Activated CD4-positive, alpha-beta T cell treated with anti-CD3 and anti-CD28 coated beads for 4 hours (primary cell): ENCODE data around the gene FAM107B.
A peak's percentile ranks its signal among the peaks of the same experiment; 100 is the strongest.

Experiments
- DNase-seq, 2 donors: peaks; one replicate each; pipeline ENCODE4 v3.0.0-alpha.2; 2020

FAM107B gene

DNA sequence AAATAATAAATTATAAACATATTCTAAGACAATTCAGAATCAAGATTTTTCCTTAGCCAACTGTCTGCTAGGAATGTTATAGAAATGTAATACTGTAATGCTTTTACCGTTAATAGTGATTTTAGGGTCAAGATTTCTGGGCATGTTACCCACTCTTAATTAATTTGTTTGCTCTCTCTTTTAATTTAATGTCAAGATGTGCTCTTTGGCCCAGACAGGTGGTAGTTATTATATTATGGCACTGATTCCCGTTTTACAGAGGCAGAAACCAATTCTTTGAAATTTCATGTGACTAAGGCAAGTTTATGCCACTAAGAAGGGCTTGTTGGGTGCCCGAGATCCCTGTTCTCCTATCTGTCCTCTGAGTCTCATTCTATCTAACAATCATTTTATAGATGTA, 959 bp upstream of the FAM107B start:
- no peak for DNase-seq

DNA sequence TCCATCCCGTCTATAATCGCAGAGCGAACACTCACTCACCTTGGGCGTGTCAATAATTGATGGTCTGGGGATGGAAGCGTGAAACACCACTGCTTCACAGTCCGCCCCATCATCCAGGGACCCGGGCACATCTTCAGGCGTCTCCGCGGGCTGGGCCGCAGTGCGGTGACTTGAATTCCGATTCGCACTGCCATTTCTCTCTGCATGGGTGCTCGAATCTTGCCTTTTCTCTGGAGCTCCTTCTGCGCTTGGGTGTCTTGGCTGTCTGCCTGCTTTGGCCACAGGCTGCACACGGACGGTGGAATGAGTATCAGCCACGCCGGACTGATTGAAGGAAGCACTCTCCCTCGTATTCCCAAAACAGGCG, 500 bp downstream of the FAM107B start:
- DNase-seq: no peak

DNA sequence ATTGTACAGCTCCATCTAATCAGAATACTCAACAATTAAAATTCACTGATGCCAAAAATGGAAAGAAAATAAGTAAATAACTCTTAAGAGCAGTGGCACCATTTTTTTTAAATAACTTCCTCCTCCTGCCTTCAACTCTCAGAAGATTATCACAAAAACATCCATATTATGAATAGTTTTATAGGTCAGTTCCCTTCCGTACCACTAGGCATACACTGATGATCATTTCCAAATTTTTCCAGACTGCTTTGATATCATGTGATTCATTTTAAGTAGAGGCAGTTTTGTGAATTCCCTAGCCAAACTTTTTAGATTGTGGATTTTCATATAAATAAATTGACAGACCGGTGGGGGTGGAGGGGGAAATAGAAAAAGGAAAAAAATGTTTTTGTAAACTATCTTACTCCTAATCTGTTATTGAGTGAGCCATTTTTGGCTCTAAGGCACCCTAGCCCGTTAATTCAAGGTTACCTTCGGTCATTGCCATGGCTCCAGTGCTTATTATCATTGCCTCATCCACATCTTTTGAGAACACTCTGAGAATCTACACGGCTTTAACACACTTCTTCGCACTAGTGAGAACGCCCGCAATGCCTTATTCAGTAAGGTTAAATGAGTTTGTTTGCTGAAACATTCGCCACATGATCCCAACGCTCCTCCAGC, 1.0 kb downstream of the FAM107B start:
- DNase-seq: no peak

- no peak for DNase-seq
These were observed 2.3 kb downstream of the FAM107B start for GRCh38 chr10:14772399-14772798.

DNA sequence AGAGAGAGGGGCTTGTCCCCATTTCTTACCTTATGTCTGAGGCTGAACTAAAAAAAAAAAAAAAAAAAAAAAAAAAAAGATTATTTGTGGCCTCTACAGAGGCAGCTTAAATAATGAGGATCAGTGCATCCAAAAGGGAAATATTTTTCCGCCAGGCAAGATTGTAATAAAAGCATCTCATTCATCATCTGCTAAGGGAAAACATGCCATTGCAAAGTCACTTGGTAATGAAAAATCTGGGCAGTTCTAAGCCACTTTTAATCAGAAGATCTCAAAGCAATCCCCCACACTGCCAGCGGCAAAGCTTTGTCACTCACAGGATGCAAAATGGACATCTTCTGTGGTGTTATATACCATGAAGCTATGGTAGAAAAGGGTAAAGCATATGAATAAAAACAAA, 3.8 kb downstream of the FAM107B start:
- no peak for DNase-seq

GRCh38 chr10:14761372-14761771, 13.3 kb downstream of the FAM107B start:
- no peak for DNase-seq

- DNase-seq: peak; percentile 7 to 25
These were observed 15.6 kb downstream of the FAM107B start for GRCh38 chr10:14758994-14759664.

DNA sequence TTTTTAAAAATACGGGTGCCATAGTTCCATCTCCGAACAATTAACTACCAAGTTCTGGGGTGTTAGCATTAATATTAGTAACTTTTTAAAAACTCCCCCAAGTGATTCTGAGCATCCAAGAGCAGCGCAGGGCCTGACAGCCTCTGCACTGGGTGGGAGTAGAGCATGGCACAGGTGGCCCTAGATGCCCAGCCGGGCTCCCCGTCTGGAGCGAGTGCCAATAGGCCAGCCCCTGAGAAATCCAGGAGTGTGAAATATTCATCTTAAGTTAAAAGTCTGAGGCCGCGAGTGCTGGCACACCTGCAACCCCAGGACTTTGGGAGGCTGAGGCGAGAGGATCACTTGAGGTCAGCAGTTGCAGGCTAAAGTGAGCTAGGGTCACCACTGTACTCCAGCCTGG, 16.2 kb downstream of the FAM107B start:
- DNase-seq: no peak

- DNase-seq: no peak
These were observed 16.7 kb downstream of the FAM107B start for GRCh38 chr10:14757986-14758385.

DNA sequence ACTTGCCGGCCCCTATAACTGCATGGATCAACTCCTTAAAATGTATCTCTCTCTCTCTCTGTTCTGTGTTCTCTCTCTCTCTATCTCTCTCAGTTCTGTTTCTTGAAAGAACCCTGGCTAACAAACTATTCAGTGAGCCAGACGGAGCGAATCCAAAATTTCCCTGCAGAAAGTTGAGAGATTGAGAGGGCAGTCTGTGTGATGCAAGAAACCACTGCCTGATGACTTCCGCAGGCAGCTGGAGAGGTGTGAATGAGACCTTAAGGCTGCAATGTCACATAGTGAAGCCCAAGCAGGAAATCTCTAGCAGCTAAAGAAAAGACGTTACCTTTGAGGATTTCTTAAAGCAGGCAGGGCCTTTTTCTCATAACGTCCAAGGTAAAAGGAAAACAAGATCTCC, 17.3 kb downstream of the FAM107B start:
- DNase-seq: no peak

- no peak for DNase-seq
These were observed 21.3 kb downstream of the FAM107B start for GRCh38 chr10:14753441-14753840.

DNA sequence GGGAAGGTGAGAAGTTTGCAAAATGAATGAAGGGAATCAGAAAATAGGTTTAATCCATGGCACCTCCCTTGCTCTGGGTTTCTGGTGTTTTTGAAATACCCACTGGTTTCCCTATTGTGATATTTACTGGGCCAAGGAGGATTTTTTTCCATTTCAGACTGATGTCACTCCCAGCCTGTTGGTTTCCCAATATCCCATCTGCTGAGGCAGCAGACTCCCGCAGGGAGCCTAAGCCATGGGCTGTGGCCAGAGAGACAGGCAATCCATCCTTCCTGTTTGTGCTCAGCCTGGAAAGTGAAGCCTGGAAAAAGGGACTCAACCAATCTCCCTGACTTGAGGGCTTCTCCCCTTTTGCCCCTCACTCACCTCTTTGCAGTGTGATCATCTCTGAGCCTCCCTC, 22.8 kb downstream of the FAM107B start:
- DNase-seq: no peak

DNA sequence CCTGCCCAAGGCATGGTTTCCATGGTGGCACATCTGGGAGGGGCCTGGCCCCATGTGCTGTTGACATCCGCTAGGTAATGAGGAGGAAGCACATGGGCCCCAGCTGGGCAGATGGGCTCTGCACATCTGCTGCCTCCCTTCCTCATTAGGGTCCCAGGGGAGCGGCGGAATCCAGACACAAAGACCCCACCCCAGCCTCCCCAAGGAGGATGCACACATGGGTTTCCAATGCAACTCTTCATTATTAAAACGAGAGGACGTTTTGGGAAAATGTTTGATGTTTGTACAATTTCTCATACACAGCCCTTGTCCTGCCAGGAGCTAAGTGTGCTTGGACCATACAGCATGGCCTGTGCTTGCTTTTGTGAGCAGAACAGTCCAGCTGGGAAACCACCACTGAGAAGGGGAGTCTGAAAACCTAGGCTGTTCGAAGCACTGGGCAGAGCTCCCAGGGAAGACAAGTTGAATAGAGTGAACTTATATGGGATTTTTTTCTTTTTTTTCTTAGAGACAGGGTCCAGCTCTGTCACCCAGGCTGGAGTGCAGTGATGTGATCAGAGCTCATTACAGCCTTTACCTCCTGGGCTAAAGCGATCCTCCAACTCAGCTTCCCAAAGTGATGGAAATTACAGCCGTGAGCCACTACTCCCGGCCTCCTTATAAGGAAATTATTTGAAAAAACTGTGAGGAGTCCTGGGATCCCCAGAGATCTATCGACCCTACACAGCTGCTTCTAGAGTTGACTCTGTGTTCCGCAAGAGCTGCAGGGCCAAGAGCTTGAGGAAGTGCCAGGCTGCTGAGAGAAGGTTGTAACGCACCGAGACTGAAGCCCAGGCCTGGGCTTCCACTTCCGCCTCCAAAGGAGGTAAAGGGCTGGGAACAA, 23.4 kb downstream of the FAM107B start:
- DNase-seq: no peak

DNA sequence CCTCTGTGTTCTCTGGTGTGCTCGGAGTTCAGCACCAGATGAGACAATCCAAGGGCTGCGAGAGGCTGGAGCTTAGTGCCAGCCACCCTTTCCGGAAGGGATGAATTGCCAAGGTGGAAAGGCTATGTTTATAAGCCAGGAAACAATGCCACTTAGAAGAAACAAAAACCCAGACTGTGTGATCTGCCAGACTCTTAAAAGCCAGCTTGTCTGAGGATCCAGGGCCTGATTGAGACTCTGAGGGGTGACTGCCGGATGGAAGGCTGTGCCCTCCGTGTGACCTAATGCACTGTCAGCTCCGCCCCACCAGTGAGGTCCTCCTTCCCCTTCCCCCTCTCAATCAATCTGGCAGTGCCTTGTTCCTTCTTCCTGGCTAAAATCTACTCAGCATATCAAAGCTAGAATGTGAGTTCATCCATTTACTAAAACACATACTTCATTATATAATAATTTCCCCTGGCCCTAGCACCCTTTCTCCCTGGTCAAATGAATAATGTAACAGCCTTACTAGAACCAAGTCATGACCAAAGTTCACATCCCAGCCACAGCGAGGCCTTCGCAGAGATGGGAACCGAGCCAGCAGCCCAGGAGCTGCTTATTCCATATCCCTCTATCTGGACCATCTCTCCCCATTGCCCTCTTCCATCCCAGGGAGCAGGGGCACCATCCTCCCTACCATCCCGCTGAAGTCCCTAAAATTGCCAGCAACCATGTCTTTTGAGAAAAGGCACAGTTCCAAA, 25.5 kb downstream of the FAM107B start:
- DNase-seq: no peak

DNA sequence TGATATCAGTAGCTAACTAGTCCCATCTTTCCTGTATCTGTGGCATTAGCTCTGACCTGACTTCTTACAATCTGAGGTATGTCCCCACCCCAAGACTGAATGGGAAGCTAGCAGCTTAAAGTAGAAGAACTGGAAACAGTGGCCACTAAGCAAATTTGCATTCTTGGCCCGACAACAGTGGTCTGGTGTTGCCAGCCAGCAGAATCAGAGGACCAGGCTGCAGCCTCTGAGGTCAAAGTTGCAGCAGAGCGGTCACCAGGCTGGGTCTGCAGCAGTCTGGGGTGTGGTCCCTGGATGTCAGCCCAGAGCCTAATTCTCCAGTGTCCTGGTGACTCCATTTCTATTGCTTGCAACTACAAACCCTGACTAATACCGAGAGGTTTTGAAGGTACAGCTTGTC, 26.3 kb downstream of the FAM107B start:
- DNase-seq: no peak

DNA sequence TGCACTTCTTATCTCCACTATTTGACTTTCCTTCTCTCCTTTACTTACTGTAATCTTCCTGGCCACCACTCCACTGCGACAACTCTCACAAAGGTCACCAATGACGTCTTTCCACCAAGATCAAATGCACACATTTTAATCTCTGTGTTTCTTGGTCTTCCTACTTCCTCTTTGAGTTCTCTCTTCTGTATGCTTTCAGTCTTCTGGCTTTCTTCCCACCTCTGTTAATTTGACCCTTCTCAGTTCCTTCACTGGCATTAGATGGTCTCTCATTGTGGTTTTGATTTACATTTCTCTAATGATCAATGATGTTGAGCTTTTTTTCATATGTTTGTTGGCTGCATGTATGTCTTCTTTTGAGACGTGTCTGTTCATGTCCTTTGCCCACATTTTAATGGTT, 31.9 kb downstream of the FAM107B start:
- no peak for DNase-seq

- no peak for DNase-seq
These were observed 32.3 kb downstream of the FAM107B start for GRCh38 chr10:14742382-14742781.

DNA sequence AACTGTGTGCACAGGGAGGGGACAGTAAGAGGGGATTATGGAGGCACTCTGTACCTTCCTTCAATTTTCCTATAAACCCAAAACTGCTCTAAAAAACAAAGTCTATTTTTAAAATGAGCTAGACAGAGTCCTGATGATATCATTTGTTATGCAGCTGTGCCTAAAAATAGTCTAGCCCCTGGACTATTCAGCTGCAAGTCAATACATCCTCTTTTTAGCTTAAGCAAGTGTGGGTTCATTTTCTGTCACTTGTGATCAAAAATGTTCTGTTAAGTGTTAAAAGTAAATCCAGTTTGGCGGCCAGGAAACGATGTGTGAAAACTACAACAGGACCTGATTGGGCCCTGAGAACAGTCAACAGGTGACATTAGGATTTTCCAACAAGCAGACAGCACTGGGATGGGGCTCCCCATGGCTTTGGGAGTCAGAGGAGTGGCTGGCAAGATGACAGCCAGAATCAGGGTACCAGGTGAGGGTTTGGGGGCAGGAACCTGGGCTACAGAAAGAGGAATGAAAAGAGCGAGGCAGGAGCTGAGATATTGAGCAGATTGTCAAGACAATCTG, 33.9 kb downstream of the FAM107B start:
- DNase-seq: no peak

GRCh38 chr10:14737808-14738545, 36.7 kb downstream of the FAM107B start:
- no peak for DNase-seq

GRCh38 chr10:14736600-14737081, 38.1 kb downstream of the FAM107B start:
- no peak for DNase-seq

- no peak for DNase-seq
These were observed 38.7 kb downstream of the FAM107B start for GRCh38 chr10:14736043-14736442.
